GM19372 (cell line): ENCODE data around the gene PLCG2.

ENCODE experiments used
- ATAC-seq: cut with Tn5 transposase; IDR thresholded peaks from one replicate; pipeline ENCODE4 v1.9.1; 2021; ENCODE audit warnings: mild to moderate bottlenecking, low read depth, moderate library complexity; ENCODE audit not compliant: unreplicated experiment

The PLCG2 gene

GRCh38 chr16:81902025-81902424 lies 122.9 kb downstream of the PLCG2 start:
- no peak for ATAC-seq

- ATAC-seq, result no peak
Observed at GRCh38 chr16:81904320-81904719, 125.2 kb downstream of the PLCG2 start.

- ATAC-seq, result no peak
Observed at GRCh38 chr16:81905277-81905676, 126.2 kb downstream of the PLCG2 start.

- ATAC-seq, result no peak
Observed at GRCh38 chr16:81907681-81908080, 128.6 kb downstream of the PLCG2 start.

GRCh38 chr16:81908466-81909262 lies 129.6 kb downstream of the PLCG2 start:
- ATAC-seq, result no peak

- no peak for ATAC-seq
Observed at GRCh38 chr16:81910366-81910885, 131.3 kb downstream of the PLCG2 start.

GRCh38 chr16:81912395-81912794 lies 133.3 kb downstream of the PLCG2 start:
- ATAC-seq, result no peak

- no peak for ATAC-seq
Observed at GRCh38 chr16:81913222-81913621, 134.1 kb downstream of the PLCG2 start.

- no peak for ATAC-seq
Observed at GRCh38 chr16:81917375-81917774, 138.3 kb downstream of the PLCG2 start.

GRCh38 chr16:81918927-81919326 lies 139.8 kb downstream of the PLCG2 start:
- ATAC-seq, result no peak

GRCh38 chr16:81920498-81920897 lies 141.4 kb downstream of the PLCG2 start:
- no peak for ATAC-seq

GRCh38 chr16:81921085-81921814 lies 142.2 kb downstream of the PLCG2 start:
- ATAC-seq, result no peak

GRCh38 chr16:81921843-81922584 lies 142.9 kb downstream of the PLCG2 start:
- ATAC-seq, result no peak

- ATAC-seq, result no peak
Observed at GRCh38 chr16:81923296-81923695, 144.2 kb downstream of the PLCG2 start.

GRCh38 chr16:81925016-81925415 lies 145.9 kb downstream of the PLCG2 start:
- ATAC-seq, result no peak

GRCh38 chr16:81926036-81926435 lies 146.9 kb downstream of the PLCG2 start:
- no peak for ATAC-seq

- no peak for ATAC-seq
Observed at GRCh38 chr16:81927561-81928185, 148.6 kb downstream of the PLCG2 start.

- no peak for ATAC-seq
Observed at GRCh38 chr16:81928271-81928918, 149.3 kb downstream of the PLCG2 start.

GRCh38 chr16:81928975-81929374 lies 149.9 kb downstream of the PLCG2 start:
- ATAC-seq, result no peak

GRCh38 chr16:81929841-81930240 lies 150.8 kb downstream of the PLCG2 start:
- ATAC-seq, result no peak
